Ovary (tissue), 9 donors: Measurements from ENCODE around the gene ZIC5. TPM values are rescaled to one million over a fixed set of nuclear protein-coding genes. Genes with fewer than 3 reads are reported as not detected.

Source experiments
- DNase-seq, 5 donors: peaks; one replicate each; pipeline ENCODE4 v3.0.0-alpha.2; 2019 to 2020
- H3K27ac ChIP-seq, 2 donors: fragments of 200-600 bp; one replicate each; pipeline versions ENCODE4 v1.5.1 to v1.8.0; 2019 to 2022
- H3K27me3 ChIP-seq: fragments of 200-600 bp; one replicate; pipeline ENCODE4 v1.8.0; 2022
- H3K36me3 ChIP-seq: fragments of 200-600 bp; sonication (generic); one replicate; pipeline ENCODE4 v1.5.1; 2019
- H3K4me1 ChIP-seq: one replicate; pipeline ENCODE4 v1.8.1; 2013; ENCODE audit warnings: mild to moderate bottlenecking, moderate library complexity; ENCODE audit not compliant: insufficient read depth
- H3K4me3 ChIP-seq: fragments of 200-600 bp; sonication (generic); one replicate; pipeline ENCODE4 v1.5.1; 2017
- H3K9me3 ChIP-seq, 2 donors: fragments of 200-600 bp in 1 of 2; sonication (generic) in 1 of 2; one replicate each; pipeline versions ENCODE4 v1.5.1 to v1.8.1; 2013 to 2019; ENCODE audit warnings: mild to moderate bottlenecking in 1 of 2, moderate library complexity in 1 of 2
- CTCF ChIP-seq, 3 donors: fragments of 450-650 bp in 2 of 3; fragments of 200-600 bp in 1 of 3; IDR thresholded peaks; one replicate each; pipeline versions ENCODE4 v1.5.1 to v1.8.0; 2016 to 2022; ENCODE audit warnings: antibody characterized with exemption in 3 of 3, mild to moderate bottlenecking in 1 of 3
- EP300 ChIP-seq: sonication (generic); formaldehyde crosslinking; IDR thresholded peaks from one replicate; pipeline ENCODE4 v1.6.1; 2017; ENCODE audit warnings: antibody characterized with exemption
- POLR2A ChIP-seq: fragments of 450-650 bp; IDR thresholded peaks from one replicate; pipeline ENCODE4 v1.6.1; 2017; ENCODE audit warnings: antibody characterized with exemption, mild to moderate bottlenecking, moderate library complexity
- WGBS, 3 donors: extraction: QIAGEN DNeasy Blood & Tissue Kit in 1 of 3; methylation state at CpG; one replicate each; pipeline versions ENCODE4 v1.1.5 to v1.1.7; 2013 to 2017; 5-methylcytosine and 5-hydroxymethylcytosine counted together
- intact Hi-C, 4 donors: fragments of 100-400 bp; cut with DNase I; formaldehyde crosslinking; loops; one replicate each; pipeline versions ENCODE4 v1.11.0 to v1.15.1; 2022 to 2023
- polyA plus RNA-seq, 2 donors: library from polyadenylated mRNA; stranded (reverse); fragments of 200-250 nt in 1 of 2; fragments of 350-450 nt in 1 of 2; fragmentation: Illumina TruSeq in 1 of 2; extraction: RNeasy Lipid Tissue Mini Kit (QIAGEN cat#74804) in 1 of 2; gene quantifications; one replicate each; pipeline ENCODE4 v1.2.3, GENCODE V29; 2013 to 2014
- total RNA-seq, 7 donors: library from RNA; depleted of rRNA in 2 of 7; stranded (reverse); fragments of >200 nt in 2 of 7; fragmentation: NEBNext Ultra II Directional in 3 of 7; extraction: Animal tissue kit (Norgen Biotek cat#: 25700) in 3 of 7; gene quantifications; one replicate each; pipeline versions ENCODE4 v1.1.0 to v1.2.4, GENCODE V29; 2016 to 2023
- donor health status: DM: no; HTN: no; CAD: no; lungs with moderate emphysema.
- donor health status: DM: no; HTN: no; CAD: no.
- donor health status: Bipolar disorder and iron deficiency.
- donor health status: DM: yes; HTN: yes; CAD: no.
- donor health status: DM: no; HTN: no; CAD: no.
- donor health status: DM: yes; HTN: yes; CAD: no.

Gene ZIC5
- total and polyA plus RNA-seq, 9 donors = 0.10 to 0.11 TPM; not detected in 7

GRCh38 chr13:99973808-99974185 lies 2.2 kb upstream of the ZIC5 start:
- peaks cover 19% of the 10 kb centered on the region for H3K27me3 ChIP-seq
- TF ChIP-seq EP300 = no peak
- no peak for TF ChIP-seq CTCF (IDR thresholded peaks at IDR 0.05)
- TF ChIP-seq POLR2A = no peak
- no peaks in the 10 kb centered on the region for H3K36me3 ChIP-seq
- 20 to 23% (median 22%) methylated on average over 6 of the region's 6 CpGs for WGBS, 3 donors
- H3K27ac ChIP-seq = no peak overlapping the region
- intact Hi-C loops = no loop called here
- H3K4me3 ChIP-seq = no peak overlapping the region
- DNase-seq = no peak
- H3K9me3 ChIP-seq = peaks cover 0 to 13% of the 10 kb centered on the region in 2 donors
- H3K4me1 ChIP-seq = peaks cover 5% of the 10 kb centered on the region

GRCh38 chr13:99973163-99973807 lies 1.7 kb upstream of the ZIC5 start:
- Histone ChIP-seq H3K36me3 (no peaks in the 10 kb centered on the region), H3K27ac (no peak overlapping the region), H3K27me3 (peaks cover 20% of the 10 kb centered on the region), H3K9me3 (peaks cover 0 to 13% of the 10 kb centered on the region in 2 donors), H3K4me1 (peaks cover 5% of the 10 kb centered on the region), H3K4me3 (no peak overlapping the region)
- intact Hi-C loops = no loop called here
- no peak for TF ChIP-seq CTCF (IDR thresholded peaks at IDR 0.05)
- TF ChIP-seq POLR2A = no peak
- WGBS, 3 donors = 16 to 20% (median 18%) methylated on average over 11 of the region's 11 CpGs
- DNase-seq = no peak

- H3K27me3 ChIP-seq = peaks cover 22% of the 10 kb centered on the region
- no peak for DNase-seq
- TF ChIP-seq CTCF (IDR thresholded peaks at IDR 0.05) (no peak), EP300 (no peak), POLR2A (no peak)
- intact Hi-C loops = no loop called here
- peaks cover 5% of the 10 kb centered on the region for H3K4me1 ChIP-seq
- no peak overlapping the region for H3K4me3 ChIP-seq
- 13 to 17% (median 13%) methylated on average over 18 of the region's 18 CpGs for WGBS, 3 donors
- peaks cover 0 to 8% of the 10 kb centered on the region in 2 donors for H3K9me3 ChIP-seq
- H3K27ac ChIP-seq = no peak overlapping the region
- no peaks in the 10 kb centered on the region for H3K36me3 ChIP-seq
Measured at GRCh38 chr13:99972190-99972731, 694 bp upstream of the ZIC5 start.

- no peaks in the 10 kb centered on the region for H3K36me3 ChIP-seq
- no peak for TF ChIP-seq CTCF (IDR thresholded peaks at IDR 0.05)
- TF ChIP-seq POLR2A = no peak
- TF ChIP-seq EP300 = no peak
- DNase-seq = peak in 1 of 5 donors; percentile 19
- intact Hi-C loops = no loop called here
- peak overlapping the region; percentile 9 for H3K4me3 ChIP-seq
- peaks cover 0 to 7% of the 10 kb centered on the region in 2 donors for H3K9me3 ChIP-seq
- peaks cover 5% of the 10 kb centered on the region for H3K4me1 ChIP-seq
- H3K27ac ChIP-seq = no peak overlapping the region
- H3K27me3 ChIP-seq = peaks cover 22% of the 10 kb centered on the region
- WGBS, 3 donors = 1 to 2% (median 2%) methylated on average over 79 to 118 of the region's 118 CpGs
Measured at GRCh38 chr13:99970651-99971575, 654 bp downstream of the ZIC5 start.
